Fibroblast of skin of abdomen (primary cell): ENCODE data around the gene PLEKHA6.
"Not testable (repeated sequence)": the region's sequence is repeated elsewhere in the genome, so short reads cannot be mapped to it uniquely, and the experiment has no call there.

Experiments used
- DNase-seq: peaks from one replicate; pipeline ENCODE4 v3.0.0-alpha.2; 2013

Gene PLEKHA6

GRCh38 chr1:204335085-204335484, 24.6 kb downstream of the PLEKHA6 start:
- peak; percentile 23 for DNase-seq

- no peak for DNase-seq
Measured at GRCh38 chr1:204334455-204334854, 25.3 kb downstream of the PLEKHA6 start.

- DNase-seq: no peak
Measured at GRCh38 chr1:204333427-204333826, 26.3 kb downstream of the PLEKHA6 start.

- DNase-seq: no peak
Measured at GRCh38 chr1:204331847-204332487, 27.8 kb downstream of the PLEKHA6 start.

GRCh38 chr1:204331275-204331674, 28.5 kb downstream of the PLEKHA6 start:
- no peak for DNase-seq

GRCh38 chr1:204327870-204328269, 31.9 kb downstream of the PLEKHA6 start:
- DNase-seq: not testable (repeated sequence)

- DNase-seq: no peak
Measured at GRCh38 chr1:204327359-204327758, 32.4 kb downstream of the PLEKHA6 start.

- peak; percentile 16 for DNase-seq
Measured at GRCh38 chr1:204326771-204327300, 32.9 kb downstream of the PLEKHA6 start.

- DNase-seq: no peak
Measured at GRCh38 chr1:204325944-204326343, 33.8 kb downstream of the PLEKHA6 start.

GRCh38 chr1:204323887-204324286, 35.8 kb downstream of the PLEKHA6 start:
- DNase-seq: peak; percentile 72

- no peak for DNase-seq
Measured at GRCh38 chr1:204322339-204322868, 37.3 kb downstream of the PLEKHA6 start.

- DNase-seq: peak; percentile 18
Measured at GRCh38 chr1:204321665-204322064, 38.1 kb downstream of the PLEKHA6 start.

- no peak for DNase-seq
Measured at GRCh38 chr1:204321051-204321450, 38.7 kb downstream of the PLEKHA6 start.

- peak; percentile 65 for DNase-seq
Measured at GRCh38 chr1:204320382-204320804, 39.3 kb downstream of the PLEKHA6 start.

GRCh38 chr1:204319462-204319861, 40.3 kb downstream of the PLEKHA6 start:
- DNase-seq: peak; percentile 81

- no peak for DNase-seq
Measured at GRCh38 chr1:204319027-204319426, 40.7 kb downstream of the PLEKHA6 start.

GRCh38 chr1:204318324-204318723, 41.4 kb downstream of the PLEKHA6 start:
- no peak for DNase-seq

- DNase-seq: no peak
Measured at GRCh38 chr1:204317170-204317569, 42.6 kb downstream of the PLEKHA6 start.

GRCh38 chr1:204316164-204316563, 43.6 kb downstream of the PLEKHA6 start:
- DNase-seq: no peak

GRCh38 chr1:204314893-204315658, 44.7 kb downstream of the PLEKHA6 start:
- no peak for DNase-seq

GRCh38 chr1:204314171-204314892, 45.4 kb downstream of the PLEKHA6 start:
- no peak for DNase-seq

GRCh38 chr1:204313675-204314074, 46.1 kb downstream of the PLEKHA6 start:
- no peak for DNase-seq

- DNase-seq: not testable (repeated sequence)
Measured at GRCh38 chr1:204310970-204311369, 48.8 kb downstream of the PLEKHA6 start.
